ENCODE measurements around the gene SORCS2. TPM values are rescaled to one million over a fixed set of nuclear protein-coding genes. Genes with fewer than 3 reads are reported as not detected.

SORCS2 gene
- total RNA-seq, 2 donors from 2014 or later: 1.5 to 1.7 TPM

GRCh38 chr4:7173841-7174449 lies 18.4 kb upstream of the SORCS2 start:
- Histone ChIP-seq H3K27me3 (no peaks in the 10 kb centered on the region), H3K4me3 (no peak overlapping the region), H3K27ac (no peak overlapping the region), H3K9me3 (peaks cover 0 to 2% of the 10 kb centered on the region in 2 donors), H3K4me1 (no peaks in the 10 kb centered on the region), H3K36me3 (no peaks in the 10 kb centered on the region)
- no peak for TF ChIP-seq CTCF (IDR thresholded peaks at IDR 0.05)
- no peak for DNase-seq (ENCODE audit: low spot score)

- Histone ChIP-seq H3K36me3 (no peaks in the 10 kb centered on the region), H3K9me3 (peaks cover 0 to 13% of the 10 kb centered on the region in 2 donors), H3K27me3 (no peaks in the 10 kb centered on the region), H3K4me1 (no peaks in the 10 kb centered on the region), H3K4me3 (no peak overlapping the region), H3K27ac (no peak overlapping the region)
- DNase-seq (ENCODE audit: low spot score): no peak
- no peak for TF ChIP-seq CTCF (IDR thresholded peaks at IDR 0.05)
Observed at GRCh38 chr4:7179158-7179557, 13.2 kb upstream of the SORCS2 start.

- Histone ChIP-seq H3K4me3 (no peak overlapping the region), H3K27me3 (no peaks in the 10 kb centered on the region), H3K27ac (no peak overlapping the region), H3K9me3 (peaks cover 0 to 13% of the 10 kb centered on the region in 2 donors), H3K36me3 (no peaks in the 10 kb centered on the region), H3K4me1 (no peaks in the 10 kb centered on the region)
- DNase-seq (ENCODE audit: low spot score): no peak
- TF ChIP-seq CTCF (IDR thresholded peaks at IDR 0.05): no peak
Observed at GRCh38 chr4:7180938-7181337, 11.4 kb upstream of the SORCS2 start.

- no peaks in the 10 kb centered on the region for H3K27me3 ChIP-seq
- H3K4me1 ChIP-seq: no peaks in the 10 kb centered on the region
- no peak for TF ChIP-seq CTCF (IDR thresholded peaks at IDR 0.05)
- H3K36me3 ChIP-seq: no peaks in the 10 kb centered on the region
- DNase-seq (ENCODE audit: low spot score): no peak
- H3K27ac ChIP-seq: no peak overlapping the region
- peaks cover 0 to 13% of the 10 kb centered on the region in 2 donors for H3K9me3 ChIP-seq
- H3K4me3 ChIP-seq: no peak overlapping the region
Observed at GRCh38 chr4:7182616-7183015, 9.7 kb upstream of the SORCS2 start.

GRCh38 chr4:7183161-7183560 lies 9.2 kb upstream of the SORCS2 start:
- no peak overlapping the region for H3K27ac ChIP-seq
- DNase-seq (ENCODE audit: low spot score): no peak
- H3K9me3 ChIP-seq: peaks cover 0 to 13% of the 10 kb centered on the region in 2 donors
- H3K4me1 ChIP-seq: no peaks in the 10 kb centered on the region
- H3K27me3 ChIP-seq: no peaks in the 10 kb centered on the region
- TF ChIP-seq CTCF (IDR thresholded peaks at IDR 0.05): no peak
- no peak overlapping the region for H3K4me3 ChIP-seq
- H3K36me3 ChIP-seq: no peaks in the 10 kb centered on the region
